Measurements from ENCODE around the gene DTNB.
"Not testable (repeated sequence)": the region's sequence is repeated elsewhere in the genome, so short reads cannot be mapped to it uniquely, and the experiment has no call there.

The DTNB gene

DNA sequence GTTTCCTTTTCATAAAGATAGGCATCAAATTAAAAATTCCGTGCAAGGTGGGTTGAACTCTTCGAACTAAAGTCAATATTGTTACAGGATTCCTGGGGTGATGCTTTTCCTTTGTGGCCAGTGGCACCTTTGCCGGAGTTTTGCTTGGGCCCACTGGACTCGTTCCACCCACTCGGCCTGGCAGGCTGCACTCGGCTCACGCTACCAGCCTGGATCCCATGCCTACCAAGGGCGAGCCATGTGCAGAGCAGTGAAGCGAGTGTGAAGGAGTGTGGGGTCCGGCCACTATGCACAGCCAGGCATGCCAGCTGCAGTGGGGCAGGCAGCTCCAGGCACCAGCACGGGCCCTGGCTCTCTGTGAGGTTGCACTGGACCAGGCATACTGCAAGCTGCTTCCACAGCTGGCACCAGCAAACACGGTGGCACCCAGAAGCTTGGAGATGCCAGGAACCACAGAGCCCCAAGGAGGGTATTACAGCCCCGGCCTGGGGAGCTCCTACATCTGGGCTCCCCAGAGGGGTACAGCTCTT, 83.6 kb downstream of the DTNB start:
- DNase-seq (ENCODE audit: low spot score), result no peak

DNA sequence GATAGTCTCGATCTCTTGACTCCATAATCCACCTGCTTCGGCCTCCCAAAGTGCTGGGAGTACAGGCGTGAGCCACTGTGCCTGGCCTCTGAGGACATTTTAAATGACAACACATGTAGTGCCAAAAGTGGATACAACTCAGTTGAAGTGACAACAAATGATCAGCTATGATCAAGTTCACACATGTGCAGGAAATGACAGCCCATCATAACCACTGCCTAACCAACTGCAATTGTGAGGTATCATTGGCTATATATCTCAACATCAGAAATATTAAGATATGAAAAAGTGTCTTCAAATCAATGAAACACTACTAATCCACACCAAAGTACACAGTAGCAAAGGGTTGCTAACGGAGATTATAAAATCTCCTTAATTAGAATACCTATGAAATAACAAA, 84.8 kb downstream of the DTNB start:
- DNase-seq (ENCODE audit: low spot score), result no peak

GRCh38 chr2:25587361-25587760, 86.0 kb downstream of the DTNB start:
- DNase-seq (ENCODE audit: low spot score), result no peak

DNA sequence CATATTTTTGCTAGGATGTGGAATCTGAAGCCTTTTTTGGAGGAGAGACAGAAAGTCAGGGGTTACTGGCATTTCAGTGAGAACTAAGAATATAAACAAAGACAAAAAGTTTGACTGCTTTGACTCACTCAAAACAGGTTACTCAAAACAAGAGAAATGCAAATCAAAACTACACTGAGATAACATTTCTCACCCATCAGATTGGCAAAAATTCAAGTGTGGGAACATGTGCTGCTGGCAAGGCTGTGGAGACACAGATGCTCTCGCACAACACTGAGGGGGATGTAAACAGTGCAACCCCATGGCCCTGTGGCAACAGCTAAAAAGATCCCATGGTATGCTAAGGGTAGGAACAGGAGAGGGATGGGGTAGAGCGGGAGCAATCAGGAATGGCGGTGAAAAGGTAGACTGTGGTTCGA, 86.6 kb downstream of the DTNB start:
- DNase-seq (ENCODE audit: low spot score), result no peak

- no peak for DNase-seq (ENCODE audit: low spot score)
Observed at GRCh38 chr2:25585189-25585588, 88.2 kb downstream of the DTNB start.

DNA sequence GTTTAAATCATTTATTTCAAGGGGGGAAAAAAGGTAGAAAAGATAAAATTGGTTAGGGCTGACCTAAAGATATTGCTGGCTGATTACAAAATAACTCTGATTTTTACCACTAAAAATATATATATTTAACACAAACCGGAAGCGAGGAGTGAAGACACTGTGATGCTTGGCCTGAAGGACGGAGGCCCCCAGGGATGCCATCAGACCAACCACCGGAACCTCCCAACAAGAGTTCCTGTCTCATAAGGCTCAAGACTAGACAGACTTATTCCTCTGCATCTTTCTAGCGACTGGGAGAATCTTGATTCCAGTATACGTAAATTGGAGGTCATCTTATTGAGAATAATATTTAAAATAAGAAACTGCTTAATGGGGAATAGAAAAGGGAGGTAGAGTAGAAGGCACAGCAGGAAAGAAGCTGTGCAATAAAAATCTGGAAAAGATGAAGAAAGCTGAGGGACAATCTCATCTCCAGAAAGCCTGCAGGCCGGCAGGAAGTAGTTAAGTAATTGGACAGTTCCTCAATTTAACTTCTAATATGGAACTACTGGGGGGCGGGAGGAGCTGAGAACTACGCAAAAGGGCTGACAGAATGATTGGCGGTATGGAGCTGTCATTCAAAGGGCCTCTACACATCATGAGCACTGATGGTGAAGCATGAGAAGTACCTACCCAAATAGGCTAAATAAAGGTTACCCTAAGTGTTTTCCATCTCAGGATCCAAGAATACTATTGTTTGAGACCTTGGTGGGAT, 91.1 kb downstream of the DTNB start:
- DNase-seq (ENCODE audit: low spot score), result no peak

GRCh38 chr2:25576596-25576995, 96.8 kb downstream of the DTNB start:
- no peak for DNase-seq (ENCODE audit: low spot score)

DNA sequence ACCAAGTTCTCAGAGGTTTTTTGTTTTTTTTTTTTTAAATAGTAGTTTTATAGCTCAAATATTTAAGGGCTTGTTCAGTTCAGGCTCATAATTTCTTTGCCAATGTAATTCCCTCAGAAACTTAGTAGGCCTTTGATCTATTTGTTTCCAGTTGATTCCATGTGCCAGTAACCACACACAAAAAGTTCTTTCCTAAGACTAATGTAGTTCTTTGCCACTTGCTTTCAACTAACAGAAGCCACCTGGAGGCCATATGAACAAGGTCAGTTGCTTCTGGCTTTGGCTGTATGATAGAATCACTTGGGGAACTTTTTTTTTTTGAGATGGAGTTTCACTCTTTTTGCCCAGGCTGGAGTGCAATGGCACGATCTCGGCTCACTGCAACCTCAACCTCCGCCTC, 100.7 kb downstream of the DTNB start:
- DNase-seq (ENCODE audit: low spot score), result no peak

- no peak for DNase-seq (ENCODE audit: low spot score)
Observed at GRCh38 chr2:25570161-25570845, 103.1 kb downstream of the DTNB start.

DNA sequence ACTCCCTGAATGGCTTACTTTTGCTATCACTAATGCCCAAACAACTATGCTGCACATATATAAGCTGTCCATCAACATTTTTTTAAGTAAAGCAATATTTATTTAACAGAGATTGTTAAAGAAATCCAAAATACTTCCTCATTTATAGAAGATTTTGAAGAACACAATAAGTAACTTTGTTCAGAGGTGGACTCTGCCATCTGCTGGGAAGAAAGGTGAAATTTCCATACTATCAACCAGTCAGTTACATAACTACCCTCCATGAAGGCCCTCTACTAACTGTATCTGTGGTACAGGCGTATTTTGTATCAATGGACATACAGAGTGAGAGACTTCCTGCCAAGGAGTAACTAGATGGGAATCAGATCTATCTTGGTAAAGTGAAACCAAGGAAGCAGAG, 106.0 kb downstream of the DTNB start:
- peak; percentile 70 for DNase-seq (ENCODE audit: low spot score)

DNA sequence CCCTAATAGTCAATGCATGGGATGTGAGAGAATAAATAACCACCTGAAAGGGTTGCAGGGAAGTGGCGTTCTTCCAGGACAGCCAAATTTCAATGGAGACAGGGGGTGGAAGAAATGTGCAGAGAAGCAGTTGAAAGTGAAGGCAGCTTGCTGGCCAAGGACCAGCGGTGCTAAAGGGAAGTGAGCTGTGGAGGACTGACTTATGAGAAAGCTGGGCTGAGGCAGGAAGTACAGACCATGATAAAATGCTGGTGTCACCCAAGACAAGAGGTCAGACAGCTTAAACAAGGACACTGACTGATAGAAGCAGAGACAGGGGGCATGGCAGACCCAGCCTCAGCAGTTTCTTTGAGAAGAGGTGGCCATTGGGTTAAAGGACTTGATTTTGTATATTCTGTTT, 106.7 kb downstream of the DTNB start:
- peak; percentile 23 for DNase-seq (ENCODE audit: low spot score)

DNA sequence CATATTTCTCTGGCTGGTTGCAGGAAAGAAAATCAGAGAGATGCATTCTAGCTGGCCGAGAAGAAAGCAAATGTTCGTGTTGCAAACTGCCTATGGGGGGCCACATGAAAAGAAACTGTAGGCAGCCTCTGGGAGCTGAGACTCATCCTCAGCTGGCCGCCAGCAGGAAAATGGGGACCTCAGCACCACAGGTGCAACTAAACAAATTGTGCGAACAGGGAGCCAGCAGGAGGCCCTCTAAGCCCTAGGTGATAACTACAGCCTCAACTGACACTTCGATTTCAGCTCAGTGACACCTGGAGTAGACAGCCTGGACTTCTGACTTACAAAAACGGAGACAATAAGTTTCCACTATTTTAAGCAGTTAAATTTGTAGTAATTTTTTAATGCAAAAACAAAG, 107.3 kb downstream of the DTNB start:
- no peak for DNase-seq (ENCODE audit: low spot score)

DNA sequence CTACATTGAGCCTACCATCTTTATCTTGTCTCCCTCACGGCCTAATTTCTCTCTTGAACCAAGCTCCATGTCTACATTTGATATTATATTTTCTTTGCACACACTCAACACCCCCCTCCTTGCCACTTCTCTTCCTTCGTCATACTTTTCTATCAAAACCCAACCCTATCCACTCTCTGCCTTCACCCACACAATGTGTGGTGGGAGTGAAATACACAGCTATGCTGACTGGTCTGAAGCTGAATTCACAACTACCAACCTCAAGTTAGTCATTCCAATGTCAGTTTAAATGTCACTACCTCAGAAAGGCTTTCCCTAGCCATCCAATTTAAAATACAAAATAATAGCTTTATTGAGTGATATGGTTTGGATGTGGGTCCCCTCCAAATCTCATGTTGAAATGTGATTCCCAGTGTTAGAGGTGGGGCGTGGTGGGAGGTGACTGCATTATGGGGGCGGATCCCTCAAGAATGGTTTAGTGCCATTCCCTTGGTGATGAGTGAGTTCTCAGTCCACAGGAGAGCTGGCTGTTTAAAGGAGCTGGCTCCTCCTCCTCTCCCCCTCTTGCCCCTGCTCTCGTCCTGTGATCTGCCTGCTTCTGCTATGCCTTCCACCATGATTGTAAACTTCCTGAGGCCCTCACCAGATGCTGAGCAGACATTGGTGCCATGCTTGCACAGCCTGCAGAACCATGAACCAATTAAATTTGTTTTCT, 112.1 kb downstream of the DTNB start:
- no peak for DNase-seq (ENCODE audit: low spot score)

- no peak for DNase-seq (ENCODE audit: low spot score)
Observed at GRCh38 chr2:25559148-25559547, 114.2 kb downstream of the DTNB start.

GRCh38 chr2:25558262-25558661, 115.1 kb downstream of the DTNB start:
- no peak for DNase-seq (ENCODE audit: low spot score)

GRCh38 chr2:25557179-25558036, 116.0 kb downstream of the DTNB start:
- no peak for DNase-seq (ENCODE audit: low spot score)

DNA sequence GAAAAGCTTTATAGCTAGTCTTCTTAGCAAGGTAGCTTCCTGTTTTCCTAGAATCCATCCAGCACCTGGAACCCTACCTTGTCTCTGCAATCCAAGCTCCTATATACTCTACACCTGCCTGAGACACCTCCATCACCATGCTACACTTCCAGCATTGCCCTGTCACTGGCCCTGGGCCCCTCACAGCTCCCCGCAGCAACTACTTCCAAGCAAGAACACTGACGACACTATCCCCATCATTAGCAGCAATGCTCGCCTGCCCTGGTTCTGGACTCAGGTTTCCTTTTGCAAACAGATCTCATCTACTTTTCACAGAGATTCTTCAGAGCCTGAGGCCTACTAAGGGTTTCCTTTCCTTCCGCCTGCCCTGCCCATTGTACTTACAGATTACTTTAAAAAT, 121.1 kb downstream of the DTNB start:
- DNase-seq (ENCODE audit: low spot score), result no peak

- DNase-seq (ENCODE audit: low spot score), result no peak
Observed at GRCh38 chr2:25551316-25551715, 122.1 kb downstream of the DTNB start.

GRCh38 chr2:25549571-25549970, 123.8 kb downstream of the DTNB start:
- DNase-seq (ENCODE audit: low spot score), result not testable (repeated sequence)

DNA sequence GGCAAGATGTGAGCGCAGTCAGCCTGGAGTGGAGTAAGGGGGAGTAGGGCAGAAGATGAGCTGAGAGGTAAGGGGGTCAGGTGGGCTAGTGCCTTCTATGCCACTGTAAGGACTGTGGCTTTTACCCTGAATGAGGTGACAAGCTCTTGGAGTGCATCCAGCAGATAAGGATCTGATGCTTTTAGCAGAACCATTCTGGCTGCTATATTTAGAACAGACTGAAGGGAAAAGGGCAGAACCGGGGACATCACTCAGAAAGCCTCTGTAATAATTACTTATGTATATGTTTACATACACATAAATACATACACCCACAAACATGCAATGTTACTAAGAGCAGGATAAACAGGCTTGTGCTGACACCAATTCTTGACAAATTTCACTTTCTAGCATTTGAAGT, 124.8 kb downstream of the DTNB start:
- DNase-seq (ENCODE audit: low spot score), result no peak

DNA sequence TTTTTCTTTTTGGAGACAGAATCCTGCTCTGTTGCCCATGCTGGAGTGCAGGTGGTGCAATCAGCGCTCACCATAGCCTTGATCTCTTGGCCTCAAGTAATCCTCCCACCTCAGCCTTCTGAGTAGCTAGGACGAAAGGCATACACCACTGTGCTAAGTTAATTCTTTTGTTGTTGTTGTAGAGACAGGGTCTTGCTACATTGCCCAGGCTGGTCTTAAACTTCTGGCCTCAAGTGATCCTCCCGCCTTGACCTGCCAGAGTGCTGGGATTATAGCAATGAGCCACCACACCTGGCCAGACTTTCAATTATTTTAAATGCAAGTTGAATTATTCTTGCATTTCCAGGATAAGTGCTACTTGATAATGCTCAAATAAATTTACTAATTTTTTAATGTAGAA, 126.5 kb downstream of the DTNB start:
- DNase-seq (ENCODE audit: low spot score), result no peak

GRCh38 chr2:25545899-25546298, 127.5 kb downstream of the DTNB start:
- DNase-seq (ENCODE audit: low spot score), result no peak
